Measurements from ENCODE around the gene ATRNL1.

ATRNL1 gene

DNA sequence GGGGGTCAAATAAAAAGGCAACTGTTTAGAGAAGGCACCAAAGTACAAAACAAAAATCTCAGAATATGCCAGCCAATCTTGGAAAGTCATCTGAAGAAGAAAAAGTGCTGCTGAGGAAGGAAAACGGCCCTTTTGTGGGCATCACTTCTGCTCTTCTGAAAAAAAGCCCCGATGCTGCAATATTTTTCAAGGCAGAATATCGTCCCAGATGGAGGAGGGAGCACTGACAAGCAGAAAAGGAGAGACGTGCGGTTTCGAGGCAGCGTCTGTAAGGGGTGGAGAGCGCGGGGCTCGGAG lies 959 bp upstream of the ATRNL1 start:
- Histone ChIP-seq H4K20me1 (ENCODE audit: insufficient read depth, low read length) (no peaks in the 10 kb centered on the region), H2AFZ (ENCODE audit: low read length) (no peak overlapping the region), H3K79me2 (ENCODE audit: insufficient read depth, low read length) (no peaks in the 10 kb centered on the region), H3F3A (ENCODE audit: insufficient read depth, low read length) (no peaks in the 10 kb centered on the region), H3K4me1 (ENCODE audit: insufficient read depth, low read length, severe bottlenecking) (no peaks in the 10 kb centered on the region), H3K27me3 (ENCODE audit: insufficient read depth, low read length) (no peaks in the 10 kb centered on the region), H3K4me3 (ENCODE audit: low read depth, low read length, poor library complexity, severe bottlenecking) (peak overlapping the region; percentile 62), H3K9ac (ENCODE audit: low read length) (no peak overlapping the region; the same call in 1 of the 2 replicates), H3K36me3 (ENCODE audit: insufficient read depth, low read length) (no peaks in the 10 kb centered on the region), H3K9me2 (ENCODE audit: low read depth, low read length) (no peaks in the 10 kb centered on the region), H3K27ac (ENCODE audit: low read depth, low read length, poor library complexity, severe bottlenecking) (no peak overlapping the region), H3K4me2 (ENCODE audit: low read length) (peak overlapping the region; percentile 72), H3K9me3 (ENCODE audit: low read length) (0 out of 2 replicates have a peak, but pooled peaks cover 2% of the 10 kb centered on the region)
- TF ChIP-seq, protein P1, sequence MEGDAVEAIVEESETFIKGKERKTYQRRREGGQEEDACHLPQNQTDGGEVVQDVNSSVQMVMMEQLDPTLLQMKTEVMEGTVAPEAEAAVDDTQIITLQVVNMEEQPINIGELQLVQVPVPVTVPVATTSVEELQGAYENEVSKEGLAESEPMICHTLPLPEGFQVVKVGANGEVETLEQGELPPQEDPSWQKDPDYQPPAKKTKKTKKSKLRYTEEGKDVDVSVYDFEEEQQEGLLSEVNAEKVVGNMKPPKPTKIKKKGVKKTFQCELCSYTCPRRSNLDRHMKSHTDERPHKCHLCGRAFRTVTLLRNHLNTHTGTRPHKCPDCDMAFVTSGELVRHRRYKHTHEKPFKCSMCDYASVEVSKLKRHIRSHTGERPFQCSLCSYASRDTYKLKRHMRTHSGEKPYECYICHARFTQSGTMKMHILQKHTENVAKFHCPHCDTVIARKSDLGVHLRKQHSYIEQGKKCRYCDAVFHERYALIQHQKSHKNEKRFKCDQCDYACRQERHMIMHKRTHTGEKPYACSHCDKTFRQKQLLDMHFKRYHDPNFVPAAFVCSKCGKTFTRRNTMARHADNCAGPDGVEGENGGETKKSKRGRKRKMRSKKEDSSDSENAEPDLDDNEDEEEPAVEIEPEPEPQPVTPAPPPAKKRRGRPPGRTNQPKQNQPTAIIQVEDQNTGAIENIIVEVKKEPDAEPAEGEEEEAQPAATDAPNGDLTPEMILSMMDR (IDR thresholded peaks at IDR 0.05; ENCODE audit: low read length) = no peak
- no peak for TF ChIP-seq EZH2 (IDR thresholded peaks at IDR 0.05; ENCODE audit: borderline replicate concordance, low read length)

- Histone ChIP-seq H3F3A (ENCODE audit: insufficient read depth, low read length) (no peaks in the 10 kb centered on the region), H3K9me3 (ENCODE audit: low read length) (no peaks in the 10 kb centered on the region), H3K9me2 (ENCODE audit: low read depth, low read length) (no peaks in the 10 kb centered on the region), H3K79me2 (ENCODE audit: insufficient read depth, low read length) (no peaks in the 10 kb centered on the region), H3K4me2 (ENCODE audit: low read length) (peak overlapping the region; percentile 72), H3K27me3 (ENCODE audit: insufficient read depth, low read length) (no peaks in the 10 kb centered on the region), H4K20me1 (ENCODE audit: insufficient read depth, low read length) (no peaks in the 10 kb centered on the region), H3K9ac (ENCODE audit: low read length) (peak overlapping the region; percentile 55), H3K36me3 (ENCODE audit: insufficient read depth, low read length) (no peaks in the 10 kb centered on the region), H2AFZ (ENCODE audit: low read length) (no peak overlapping the region), H3K27ac (ENCODE audit: low read depth, low read length, poor library complexity, severe bottlenecking) (no peak overlapping the region), H3K4me1 (ENCODE audit: insufficient read depth, low read length, severe bottlenecking) (no peaks in the 10 kb centered on the region), H3K4me3 (ENCODE audit: low read depth, low read length, poor library complexity, severe bottlenecking) (peak overlapping the region; percentile 62)
- no peak for TF ChIP-seq EZH2 (IDR thresholded peaks at IDR 0.05; ENCODE audit: borderline replicate concordance, low read length)
- TF ChIP-seq, protein P1 (IDR thresholded peaks at IDR 0.05; ENCODE audit: low read length) = no peak
Measured at GRCh38 chr10:115092555-115093285, 445 bp upstream of the ATRNL1 start.

DNA sequence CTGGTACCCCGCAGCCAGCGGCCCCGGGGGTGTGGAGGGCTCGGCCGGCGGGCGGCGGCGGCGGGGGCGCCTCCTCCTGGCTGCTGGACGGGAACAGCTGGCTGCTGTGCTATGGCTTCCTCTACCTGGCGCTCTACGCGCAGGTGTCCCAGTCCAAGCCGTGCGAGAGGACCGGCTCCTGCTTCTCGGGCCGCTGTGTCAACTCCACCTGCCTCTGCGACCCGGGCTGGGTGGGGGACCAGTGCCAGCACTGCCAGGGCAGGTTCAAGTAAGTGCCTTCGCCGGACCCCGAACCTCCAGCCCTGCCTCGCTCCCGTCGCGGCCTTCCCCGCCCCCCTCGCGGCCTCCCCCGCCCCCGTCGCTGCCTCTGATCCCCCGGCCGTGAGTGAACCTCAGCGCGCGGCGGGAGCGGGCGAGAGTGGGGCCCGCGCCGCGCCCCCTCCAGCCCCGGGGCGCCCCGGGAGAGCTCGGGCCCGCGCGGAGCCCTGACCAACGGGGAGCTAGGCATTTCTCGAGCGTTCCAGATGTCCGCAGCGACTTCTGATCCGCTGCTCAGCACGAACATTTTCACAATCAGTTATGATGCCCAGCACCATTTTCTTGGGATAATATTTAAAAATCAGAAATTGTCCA lies 727 bp downstream of the ATRNL1 start:
- H3K79me2 ChIP-seq (ENCODE audit: insufficient read depth, low read length) = no peaks in the 10 kb centered on the region
- peak overlapping the region; percentile 62 for H3K4me3 ChIP-seq (ENCODE audit: low read depth, low read length, poor library complexity, severe bottlenecking)
- TF ChIP-seq EZH2 (IDR thresholded peaks at IDR 0.05; ENCODE audit: borderline replicate concordance, low read length) = no peak
- TF ChIP-seq, protein P1 (IDR thresholded peaks at IDR 0.05; ENCODE audit: low read length) = no peak; the same call in 1 of the 2 replicates
- no peaks in the 10 kb centered on the region for H4K20me1 ChIP-seq (ENCODE audit: insufficient read depth, low read length)
- no peaks in the 10 kb centered on the region for H3K4me1 ChIP-seq (ENCODE audit: insufficient read depth, low read length, severe bottlenecking)
- H3K36me3 ChIP-seq (ENCODE audit: insufficient read depth, low read length) = no peaks in the 10 kb centered on the region
- H2AFZ ChIP-seq (ENCODE audit: low read length) = no peak overlapping the region
- peak overlapping the region; percentile 72 for H3K4me2 ChIP-seq (ENCODE audit: low read length)
- H3K27me3 ChIP-seq (ENCODE audit: insufficient read depth, low read length) = no peaks in the 10 kb centered on the region
- no peaks in the 10 kb centered on the region for H3F3A ChIP-seq (ENCODE audit: insufficient read depth, low read length)
- no peaks in the 10 kb centered on the region for H3K9me3 ChIP-seq (ENCODE audit: low read length)
- H3K9ac ChIP-seq (ENCODE audit: low read length) = peak overlapping the region; percentile 61; the same call in 1 of the 2 replicates
- H3K9me2 ChIP-seq (ENCODE audit: low read depth, low read length) = no peaks in the 10 kb centered on the region
- H3K27ac ChIP-seq (ENCODE audit: low read depth, low read length, poor library complexity, severe bottlenecking) = no peak overlapping the region

Data from OCI-LY1 (cell line).